Lower leg skin (tissue), 4 donors: ENCODE measurements around the gene FAM110A. TPM values are rescaled to one million over a fixed set of nuclear protein-coding genes. Genes with fewer than 3 reads are reported as not detected.

Experiments
- DNase-seq, 2 donors: peaks; one replicate each; pipeline ENCODE4 v3.0.0-alpha.2; 2019; ENCODE audit warnings: low spot score in 2 of 2
- H3K4me3 ChIP-seq: fragments of 200-600 bp; sonication (generic); 2 replicates; pipeline ENCODE4 v1.5.1; 2017; ENCODE audit warnings: mild to moderate bottlenecking, low read depth; ENCODE audit not compliant: poor library complexity, severe bottlenecking
- POLR2A ChIP-seq, 2 donors: fragments of 450-650 bp; IDR thresholded peaks; one replicate each; pipeline ENCODE4 v1.6.1; 2016 to 2017; ENCODE audit warnings: antibody characterized with exemption in 2 of 2, mild to moderate bottlenecking in 1 of 2, moderate library complexity in 1 of 2
- WGBS, 2 donors: methylation state at CpG; one replicate each; pipeline ENCODE4 v1.1.5; 2018; 5-methylcytosine and 5-hydroxymethylcytosine counted together
- intact Hi-C: fragments of 100-400 bp; cut with DNase I; formaldehyde crosslinking; loops from one replicate; pipeline ENCODE4 v1.15.0; 2023; ENCODE audit warnings: low total_unique reads
- total RNA-seq, 4 donors: library from RNA; depleted of rRNA; stranded (reverse); fragments of >200 nt; gene quantifications; one replicate each; pipeline ENCODE4 v1.1.0, GENCODE V29; 2016
- TF ChIP-seq, protein P1 (sequence below), 3 donors: fragments of 450-650 bp; IDR thresholded peaks; one replicate each; pipeline ENCODE4 v1.5.1; 2016; ENCODE audit warnings: antibody characterized with exemption in 3 of 3, mild to moderate bottlenecking in 3 of 3, moderate library complexity in 2 of 3

Gene FAM110A
- total RNA-seq, 4 donors from 2014 or later, result 66.3 to 107 (median 82.5) TPM

- WGBS, 2 donors, result 24 to 42% methylated on average over 11 to 12 of the region's 12 CpGs
- DNase-seq, result no peak
- H3K4me3 ChIP-seq, result no peak overlapping the region
- intact Hi-C loops, result no loop called here
- no peak for TF ChIP-seq POLR2A (IDR thresholded peaks at IDR 0.05)
- TF ChIP-seq, protein P1, sequence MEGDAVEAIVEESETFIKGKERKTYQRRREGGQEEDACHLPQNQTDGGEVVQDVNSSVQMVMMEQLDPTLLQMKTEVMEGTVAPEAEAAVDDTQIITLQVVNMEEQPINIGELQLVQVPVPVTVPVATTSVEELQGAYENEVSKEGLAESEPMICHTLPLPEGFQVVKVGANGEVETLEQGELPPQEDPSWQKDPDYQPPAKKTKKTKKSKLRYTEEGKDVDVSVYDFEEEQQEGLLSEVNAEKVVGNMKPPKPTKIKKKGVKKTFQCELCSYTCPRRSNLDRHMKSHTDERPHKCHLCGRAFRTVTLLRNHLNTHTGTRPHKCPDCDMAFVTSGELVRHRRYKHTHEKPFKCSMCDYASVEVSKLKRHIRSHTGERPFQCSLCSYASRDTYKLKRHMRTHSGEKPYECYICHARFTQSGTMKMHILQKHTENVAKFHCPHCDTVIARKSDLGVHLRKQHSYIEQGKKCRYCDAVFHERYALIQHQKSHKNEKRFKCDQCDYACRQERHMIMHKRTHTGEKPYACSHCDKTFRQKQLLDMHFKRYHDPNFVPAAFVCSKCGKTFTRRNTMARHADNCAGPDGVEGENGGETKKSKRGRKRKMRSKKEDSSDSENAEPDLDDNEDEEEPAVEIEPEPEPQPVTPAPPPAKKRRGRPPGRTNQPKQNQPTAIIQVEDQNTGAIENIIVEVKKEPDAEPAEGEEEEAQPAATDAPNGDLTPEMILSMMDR (IDR thresholded peaks at IDR 0.05), result no peak
These were observed 22.9 kb downstream of the FAM110A start for GRCh38 chr20:856361-856775.

DNA sequence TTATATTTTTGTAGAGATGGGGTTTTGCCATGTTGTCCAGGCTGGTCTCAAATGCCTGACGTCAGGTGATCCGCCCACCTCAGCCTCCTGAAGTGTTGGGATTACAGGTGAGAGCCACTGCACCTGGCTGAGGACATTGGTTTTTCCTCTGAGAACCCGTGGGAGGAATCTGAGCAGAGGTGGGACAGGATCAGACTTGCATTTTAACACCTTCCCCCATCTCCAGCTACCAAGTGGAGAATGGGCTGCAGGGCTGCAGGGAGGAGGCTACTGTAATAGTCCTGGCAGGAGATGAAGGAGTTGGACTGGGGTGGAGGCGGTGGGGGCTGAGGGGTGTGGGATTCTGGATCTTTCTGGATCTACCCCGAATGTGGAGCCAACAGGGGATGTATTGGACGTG, 24.5 kb downstream of the FAM110A start:
- DNase-seq, result no peak
- 52 to 64% methylated on average over 6 of the region's 6 CpGs for WGBS, 2 donors
- H3K4me3 ChIP-seq, result no peak overlapping the region
- intact Hi-C loops, result no loop called here
- TF ChIP-seq POLR2A (IDR thresholded peaks at IDR 0.05), result no peak
- TF ChIP-seq, protein P1 (IDR thresholded peaks at IDR 0.05), result no peak

- no peak overlapping the region for H3K4me3 ChIP-seq
- WGBS, 2 donors, result 49 to 51% methylated on average over 3 of the region's 3 CpGs
- no peak for TF ChIP-seq POLR2A (IDR thresholded peaks at IDR 0.05)
- TF ChIP-seq, protein P1 (IDR thresholded peaks at IDR 0.05), result no peak
- DNase-seq, result no peak
- intact Hi-C loops, result no loop called here
These were observed 26.3 kb downstream of the FAM110A start for GRCh38 chr20:859751-860231.

- H3K4me3 ChIP-seq, result no peak overlapping the region
- intact Hi-C loops, result no loop called here
- WGBS, 2 donors, result 56 to 63% methylated on average over 2 of the region's 2 CpGs
- no peak for DNase-seq
- TF ChIP-seq, protein P1 (IDR thresholded peaks at IDR 0.05), result no peak
- no peak for TF ChIP-seq POLR2A (IDR thresholded peaks at IDR 0.05)
These were observed 27.4 kb downstream of the FAM110A start for GRCh38 chr20:860891-861290.

- 90 to 95% methylated on average over 1 of the region's 1 CpG for WGBS, 2 donors
These were observed 31.9 kb downstream of the FAM110A start for GRCh38 chr20:865440-865839.

DNA sequence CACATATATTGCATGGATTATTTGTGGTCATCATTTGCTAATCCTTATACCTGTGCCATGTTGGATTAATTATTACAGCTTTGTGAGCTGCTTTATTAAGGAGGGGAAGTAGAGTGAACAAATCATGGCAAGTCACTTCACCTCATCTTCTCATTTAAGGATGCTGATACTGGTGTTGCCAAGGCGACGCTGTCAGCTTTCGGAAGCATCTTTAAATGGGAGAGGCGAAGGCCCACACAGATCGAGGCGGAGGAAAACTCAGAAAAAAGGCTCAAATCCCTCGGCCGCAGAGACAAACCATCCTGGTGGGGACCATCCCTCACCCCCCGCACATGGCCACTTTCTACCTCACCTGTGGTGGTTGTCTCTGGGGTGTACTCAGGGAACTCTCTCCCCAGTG, 34.8 kb downstream of the FAM110A start:
- H3K4me3 ChIP-seq, result no peak overlapping the region
- intact Hi-C loops, result no loop called here
- 91 to 93% methylated on average over 9 of the region's 9 CpGs for WGBS, 2 donors
- TF ChIP-seq POLR2A (IDR thresholded peaks at IDR 0.05), result no peak
- TF ChIP-seq, protein P1 (IDR thresholded peaks at IDR 0.05), result no peak
- no peak for DNase-seq

More at GRCh38 chr20:865440-865839, 31.9 kb downstream of the FAM110A start:
- intact Hi-C loops, result no loop called here
- no peak for DNase-seq
- no peak overlapping the region for H3K4me3 ChIP-seq
- no peak for TF ChIP-seq POLR2A (IDR thresholded peaks at IDR 0.05)
